NAMALWA (cell line): ENCODE measurements around the gene ABCA3.

ENCODE experiments used
- DNase-seq: peaks from one replicate; pipeline ENCODE4 v3.0.0-alpha.2; 2015; ENCODE audit warnings: low spot score

ABCA3 gene

DNA sequence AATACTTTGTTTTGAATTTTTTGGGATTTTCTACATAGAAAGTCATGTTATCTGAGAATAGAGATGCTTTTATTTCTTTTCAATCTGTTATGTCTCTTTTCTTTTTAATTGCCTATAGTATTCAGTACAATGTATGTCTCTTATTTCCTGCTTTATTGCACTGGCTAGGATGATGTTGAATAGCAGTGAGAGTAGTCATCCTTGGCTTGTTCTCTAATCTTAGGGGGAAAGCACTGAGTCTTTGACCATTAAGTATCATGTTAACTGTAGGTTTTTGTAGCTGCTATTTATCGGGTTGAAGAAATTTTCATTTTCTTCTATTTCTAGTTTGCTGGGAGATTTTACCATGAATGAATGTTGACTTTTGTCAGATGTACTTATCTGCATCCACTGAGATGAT lies 10.0 kb upstream of the ABCA3 start:
- DNase-seq = no peak

DNA sequence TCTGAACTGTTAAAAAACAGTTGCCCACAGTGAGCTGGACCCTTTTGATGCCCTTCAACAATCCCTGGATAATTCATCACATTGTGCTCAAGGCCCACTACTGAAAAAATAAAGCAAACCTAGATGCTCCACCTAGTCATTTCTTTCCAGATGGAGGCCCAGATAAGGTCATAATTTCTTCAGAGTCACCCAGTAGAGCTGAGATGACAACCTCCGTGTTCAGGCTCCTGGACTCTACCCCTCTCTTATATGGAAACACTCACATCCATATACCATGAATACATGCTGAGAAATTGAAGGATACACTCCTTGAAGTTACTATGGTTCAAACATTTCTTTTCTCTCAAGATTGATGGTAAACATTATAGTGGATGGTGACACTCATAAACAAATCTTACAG lies 2.7 kb upstream of the ABCA3 start:
- no peak for DNase-seq

DNA sequence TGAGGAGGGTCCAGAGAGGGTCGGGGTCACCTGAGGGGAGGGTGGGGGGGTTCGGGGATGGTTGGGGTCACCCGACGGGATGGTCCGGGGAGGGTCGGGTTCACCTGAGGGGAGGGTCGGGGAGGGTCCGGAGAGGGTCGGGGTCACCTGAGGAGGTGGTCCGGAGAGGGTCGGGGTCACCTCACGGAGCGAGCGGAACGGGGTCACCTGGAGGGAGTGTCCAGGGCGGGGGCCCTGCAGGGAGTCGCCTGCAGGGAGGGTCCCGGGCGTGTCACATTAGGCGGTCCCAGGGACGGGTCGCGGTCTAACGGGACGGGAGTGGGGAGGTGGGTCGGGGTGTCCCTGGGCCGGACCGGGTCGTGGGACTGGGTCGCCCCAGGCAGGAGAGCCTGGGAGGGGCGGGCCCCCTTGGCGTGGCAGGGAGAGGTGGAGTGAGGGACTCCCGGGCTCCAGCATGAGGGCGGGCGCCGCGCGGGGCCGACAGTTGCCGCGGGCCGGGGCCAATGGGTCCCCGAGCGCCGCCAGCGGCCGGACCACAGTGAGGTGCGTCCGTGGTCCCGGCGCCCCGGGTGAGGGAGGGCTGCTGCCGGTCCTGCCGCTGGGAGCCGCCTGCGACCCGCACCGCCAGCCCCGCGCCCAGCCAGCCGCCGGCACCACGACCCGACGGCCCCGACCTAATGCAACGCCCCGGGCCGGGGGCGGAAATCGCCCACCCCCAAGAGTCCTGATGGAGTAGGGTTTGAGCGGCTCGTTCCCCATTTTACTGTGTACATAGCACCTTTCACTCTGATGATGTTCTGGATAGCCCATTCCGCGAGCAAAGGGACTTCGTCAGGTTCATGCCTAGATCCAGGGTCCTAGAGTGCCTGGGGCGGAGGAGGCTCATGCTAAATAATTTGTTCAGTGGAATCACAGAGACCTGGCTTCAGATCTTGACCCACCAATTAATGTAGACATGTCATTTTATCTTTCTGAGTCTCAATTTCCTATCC lies 1.2 kb upstream of the ABCA3 start:
- DNase-seq = no peak

DNA sequence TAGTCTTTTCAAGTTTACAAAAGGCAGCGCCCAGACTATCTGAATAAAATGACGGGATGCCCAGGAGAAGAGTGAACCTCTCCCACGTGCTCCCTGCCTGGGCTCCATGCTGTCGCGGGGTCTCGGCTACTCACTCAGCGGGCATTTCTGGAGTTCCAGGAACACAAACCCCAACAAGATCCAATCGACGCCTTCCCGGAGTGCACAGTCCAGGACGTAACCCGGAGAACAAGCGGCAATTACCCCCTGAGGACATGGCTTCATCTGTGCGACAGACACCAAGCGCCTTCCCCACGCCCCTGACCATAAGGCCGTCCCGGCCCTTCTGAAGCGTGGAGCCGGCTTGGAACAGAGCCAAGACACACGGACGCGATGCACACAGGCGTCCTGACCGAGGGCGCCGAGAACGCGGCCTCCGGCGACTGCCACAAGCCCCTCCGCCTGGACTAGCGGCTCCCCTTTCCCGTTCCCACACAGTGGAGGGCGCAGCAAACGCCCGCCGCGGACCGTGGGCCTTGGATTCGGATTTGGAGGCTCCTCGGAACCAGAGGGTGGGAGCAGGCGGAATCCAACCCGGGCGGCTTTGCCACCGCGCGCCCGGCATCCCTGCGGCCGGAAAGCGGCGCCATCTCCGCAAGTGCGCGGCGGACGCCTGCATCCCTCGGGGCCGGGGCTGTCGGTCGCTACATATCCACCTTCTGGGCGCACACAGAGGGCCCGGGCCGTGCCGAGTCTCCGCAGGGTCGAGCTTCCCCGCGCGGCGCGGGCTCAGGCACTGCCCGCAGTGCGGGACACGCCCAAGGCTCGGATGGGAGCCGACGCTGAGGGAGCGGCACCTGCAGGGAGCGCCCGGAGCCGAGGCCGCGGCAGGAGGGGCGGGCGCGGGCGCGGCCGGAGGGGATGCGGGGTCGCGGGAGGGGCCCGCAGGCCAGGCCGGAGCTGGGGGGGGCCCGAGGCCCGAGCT lies 725 bp downstream of the ABCA3 start:
- peak; percentile 35 for DNase-seq

DNA sequence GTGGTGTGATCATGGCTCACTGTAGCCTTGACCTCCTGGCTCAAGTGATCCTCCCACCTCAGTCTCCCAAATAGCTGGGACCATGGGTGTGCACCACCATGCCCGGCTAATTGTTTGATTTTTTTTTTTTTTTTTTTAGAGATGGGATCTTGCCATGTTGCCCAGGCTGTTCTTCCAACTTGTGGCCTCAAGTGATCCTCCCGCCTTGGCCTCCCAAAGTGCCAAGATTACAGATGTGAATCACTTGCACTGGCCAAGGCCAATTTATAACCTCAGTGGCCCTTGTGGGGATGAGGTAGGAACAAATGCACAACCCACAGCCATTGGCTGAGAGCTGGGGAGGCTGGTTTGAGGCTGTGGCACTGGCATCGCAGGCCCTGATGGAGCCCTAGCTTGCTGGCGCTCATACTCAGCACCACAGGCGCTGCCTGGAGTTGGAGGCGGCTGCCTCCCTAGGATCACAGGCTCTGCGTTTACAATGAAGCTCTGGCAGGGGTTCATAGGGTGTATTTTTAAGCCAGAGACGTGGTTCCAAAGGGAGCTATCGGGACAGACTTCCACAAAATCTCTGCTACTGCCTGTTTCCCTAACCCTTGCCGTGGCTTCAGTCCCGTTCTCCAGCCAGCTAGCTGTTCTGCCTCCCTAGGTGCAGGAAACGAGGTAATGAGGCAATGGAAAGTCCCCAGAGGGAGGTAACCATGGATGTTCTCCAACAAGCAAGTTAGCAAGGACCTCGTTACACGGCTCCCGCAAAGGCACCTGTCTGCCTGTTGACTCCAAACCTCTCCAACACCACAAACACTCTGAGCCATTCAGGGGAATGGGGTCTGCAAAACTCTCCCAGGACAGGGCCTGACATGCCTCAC lies 2.9 kb downstream of the ABCA3 start:
- no peak for DNase-seq

DNA sequence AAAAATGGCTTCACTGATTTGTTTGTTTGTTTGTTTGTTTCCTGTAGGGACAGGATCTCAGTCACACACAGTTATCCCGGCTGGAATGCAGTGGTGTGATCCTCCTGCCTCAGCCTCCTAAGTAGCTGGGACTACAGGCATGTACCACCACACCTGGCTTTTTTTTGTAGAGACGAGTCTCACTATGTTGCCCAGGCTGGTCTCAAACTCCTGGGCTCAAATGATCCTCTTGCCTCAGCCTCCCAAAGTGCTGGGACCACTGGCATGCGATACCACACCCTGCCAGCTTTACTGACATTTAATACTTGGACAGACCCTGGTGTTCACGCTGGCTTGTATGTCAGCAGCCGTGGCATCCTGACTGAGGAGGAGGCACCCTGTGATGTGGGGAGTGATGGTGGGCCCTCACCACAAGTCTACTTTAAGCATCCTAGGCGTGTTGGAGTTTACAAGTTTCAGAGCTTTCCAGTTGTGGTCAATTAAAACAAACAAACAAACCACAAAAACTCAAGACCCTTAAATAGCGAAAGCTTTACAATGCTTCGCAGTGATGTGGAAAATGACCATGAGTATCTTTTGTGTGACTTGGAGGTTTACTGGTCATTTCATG lies 5.1 kb downstream of the ABCA3 start:
- DNase-seq = no peak

DNA sequence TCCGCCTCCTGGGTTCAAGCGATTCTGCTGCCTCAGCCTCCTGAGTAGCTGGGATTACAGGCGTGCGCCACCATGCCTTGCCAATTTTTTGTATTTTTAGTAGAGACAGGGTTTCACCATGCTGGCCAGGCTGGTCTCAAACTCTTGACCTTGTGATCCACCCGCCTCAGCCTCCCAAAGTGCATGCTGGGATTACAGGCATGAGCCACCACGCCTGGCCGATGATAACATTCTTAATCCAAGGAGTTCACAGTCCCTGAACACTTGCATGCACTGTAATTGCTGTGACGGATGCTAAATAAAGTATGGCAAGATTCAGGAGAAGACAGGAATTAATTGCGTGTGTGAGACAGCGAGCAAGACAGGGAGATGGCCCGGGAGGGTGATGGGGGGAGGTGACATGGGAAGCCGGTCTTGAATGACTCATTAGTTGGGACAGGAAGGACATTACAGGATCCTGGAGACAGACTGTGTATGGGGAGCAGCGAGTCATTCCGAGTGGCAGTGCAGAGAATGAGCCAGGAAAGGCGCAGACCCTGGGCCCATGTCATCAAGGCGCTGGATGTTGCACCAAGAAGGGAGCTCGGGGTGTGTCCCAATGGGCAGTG lies 6.7 kb downstream of the ABCA3 start:
- DNase-seq = no peak

DNA sequence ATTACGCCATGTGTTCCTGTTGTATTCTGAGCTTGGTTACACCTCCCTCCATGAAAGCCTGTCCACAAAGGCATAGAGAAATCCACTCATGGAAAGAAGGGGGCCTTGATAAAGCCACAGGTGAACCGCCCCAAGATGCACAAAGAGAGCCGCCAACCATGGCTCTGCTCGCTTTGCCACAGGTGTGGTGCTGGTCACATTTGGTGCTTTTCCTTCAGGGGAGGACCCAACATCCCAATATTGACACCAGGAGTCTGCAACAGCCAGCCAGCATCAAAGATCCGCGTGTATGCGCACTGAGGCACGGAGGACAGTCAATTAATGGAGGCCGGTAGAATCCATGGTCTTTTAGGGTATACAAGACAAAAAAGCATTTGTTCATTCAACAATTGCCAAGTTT lies 7.3 kb downstream of the ABCA3 start:
- DNase-seq = no peak

DNA sequence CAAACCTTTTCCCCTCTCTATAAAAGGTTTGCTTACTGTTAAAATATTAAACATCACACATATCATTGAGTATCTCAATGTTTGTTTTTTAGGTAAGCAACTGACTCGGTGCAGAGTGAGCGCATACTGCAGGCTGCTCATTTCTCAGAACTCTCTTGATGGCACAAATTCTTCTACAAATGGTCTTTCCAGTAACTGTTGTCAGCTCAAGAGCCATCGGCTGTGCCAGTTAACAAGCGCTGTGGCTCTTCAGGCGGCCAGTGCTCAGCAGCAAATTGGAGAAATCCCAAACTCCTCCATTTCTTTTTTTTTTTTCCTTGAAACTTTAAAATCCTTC lies 8.6 kb downstream of the ABCA3 start:
- no peak for DNase-seq

DNA sequence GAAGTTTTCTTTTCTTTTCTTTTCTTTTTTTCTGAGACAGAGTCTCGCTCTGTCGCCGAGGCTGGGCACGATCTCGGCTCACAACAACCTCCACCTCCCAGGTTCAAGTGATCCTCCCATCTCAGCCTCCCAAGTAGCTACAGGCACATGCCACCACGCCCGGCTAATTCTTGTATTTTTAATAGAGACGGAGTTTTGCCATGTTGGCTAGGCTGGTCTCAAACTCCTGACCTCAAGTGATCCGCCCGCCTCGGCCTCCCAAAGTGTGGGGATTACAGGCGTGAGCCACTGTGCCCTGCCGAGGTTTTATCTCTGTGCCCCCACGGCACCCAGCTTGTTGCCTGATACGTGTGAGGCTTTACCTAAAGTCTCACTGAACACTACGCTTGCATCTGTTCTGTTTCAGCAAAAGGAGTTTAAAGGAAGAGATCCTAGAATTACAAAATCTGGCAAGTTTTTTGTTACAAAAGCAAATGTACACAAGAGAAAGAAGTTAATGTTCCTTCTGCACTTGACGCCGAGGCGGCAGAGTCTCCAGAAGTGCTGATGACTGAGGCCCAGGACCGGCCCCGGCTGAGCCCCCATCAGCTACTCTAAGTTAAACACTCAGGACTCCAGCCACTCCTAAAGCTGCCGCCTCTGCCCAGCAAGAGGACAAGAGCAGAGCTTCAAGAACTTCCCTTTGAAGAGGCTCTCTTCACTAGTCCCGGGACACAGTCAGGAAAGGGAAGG lies 9.2 kb downstream of the ABCA3 start:
- no peak for DNase-seq

DNA sequence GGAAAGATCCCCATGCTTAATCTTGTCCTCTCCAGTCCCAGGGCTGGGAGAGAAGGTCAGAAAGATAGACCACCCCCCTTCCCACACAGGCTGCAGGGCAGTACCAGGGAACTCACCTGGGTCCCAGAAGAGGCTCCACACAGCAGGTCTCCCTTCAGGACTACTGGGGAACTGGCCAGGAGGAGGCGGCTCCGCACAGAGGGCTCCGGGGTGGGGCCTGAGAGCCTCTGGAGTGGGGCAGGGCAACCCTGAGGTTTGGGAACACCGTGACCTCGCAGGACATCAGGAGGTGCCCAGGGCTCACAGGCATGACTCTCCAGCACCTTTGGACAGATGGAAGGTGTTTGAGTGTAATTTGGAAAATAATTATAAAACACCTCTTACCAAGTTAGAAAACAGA lies 11.0 kb downstream of the ABCA3 start:
- no peak for DNase-seq

DNA sequence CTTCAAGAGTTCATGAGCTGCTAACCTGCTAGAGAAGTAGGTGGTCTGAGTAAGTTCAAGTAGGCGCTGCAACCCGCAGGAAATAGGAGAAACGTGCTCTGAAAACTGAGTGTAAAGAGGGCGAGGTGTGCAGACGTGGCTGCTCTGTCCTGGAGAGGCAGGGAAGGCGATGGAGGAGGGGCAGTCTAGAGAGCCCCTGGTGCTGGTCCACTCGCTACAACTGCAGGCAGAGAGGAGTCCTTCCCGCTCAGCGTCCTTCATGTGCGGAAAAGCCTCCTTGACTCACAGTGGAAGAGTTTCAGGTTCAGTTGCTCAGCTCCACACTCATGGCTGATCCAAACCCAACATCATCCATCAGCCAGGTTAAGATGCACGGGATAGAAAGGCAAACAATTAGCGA lies 12.1 kb downstream of the ABCA3 start:
- no peak for DNase-seq

DNA sequence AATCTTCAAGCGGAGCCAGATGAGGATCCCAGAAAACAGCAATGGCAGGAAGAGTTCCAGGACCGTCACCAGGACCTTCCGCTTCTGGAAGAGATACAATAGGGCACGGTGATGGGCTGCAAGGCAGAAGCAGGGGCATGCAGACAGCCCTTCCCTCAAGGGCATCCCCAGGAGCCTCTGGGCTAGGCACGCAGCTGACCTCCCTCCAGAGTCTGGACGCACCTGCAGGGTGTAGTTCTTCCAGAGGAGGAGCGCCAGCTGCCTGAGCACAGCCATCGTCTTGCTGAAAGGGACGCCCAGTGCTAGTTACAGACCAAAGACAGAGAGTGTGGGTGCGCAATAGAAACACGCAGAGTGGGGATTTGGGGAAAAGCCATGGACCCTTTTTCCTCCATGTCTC lies 14.3 kb downstream of the ABCA3 start:
- no peak for DNase-seq

DNA sequence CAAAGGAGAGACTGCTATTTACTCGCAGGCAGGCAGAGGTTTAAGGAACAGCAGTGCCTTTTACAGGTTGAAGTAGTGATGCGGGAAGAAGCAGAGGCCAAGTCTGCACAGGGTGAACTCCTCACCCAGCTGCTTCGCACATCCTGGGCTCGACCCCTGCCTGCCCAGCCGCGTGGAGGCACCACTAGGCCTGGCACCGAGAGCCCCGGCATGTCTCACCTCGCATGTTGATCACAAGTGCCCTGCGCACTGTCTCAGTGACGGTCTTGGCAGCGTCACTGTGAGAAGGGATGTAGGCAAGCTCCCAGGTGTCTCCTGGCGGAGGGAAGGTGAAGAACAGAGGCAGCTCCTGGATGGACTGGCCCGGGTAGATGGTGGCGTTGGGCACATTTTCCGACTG lies 14.7 kb downstream of the ABCA3 start:
- DNase-seq = no peak

DNA sequence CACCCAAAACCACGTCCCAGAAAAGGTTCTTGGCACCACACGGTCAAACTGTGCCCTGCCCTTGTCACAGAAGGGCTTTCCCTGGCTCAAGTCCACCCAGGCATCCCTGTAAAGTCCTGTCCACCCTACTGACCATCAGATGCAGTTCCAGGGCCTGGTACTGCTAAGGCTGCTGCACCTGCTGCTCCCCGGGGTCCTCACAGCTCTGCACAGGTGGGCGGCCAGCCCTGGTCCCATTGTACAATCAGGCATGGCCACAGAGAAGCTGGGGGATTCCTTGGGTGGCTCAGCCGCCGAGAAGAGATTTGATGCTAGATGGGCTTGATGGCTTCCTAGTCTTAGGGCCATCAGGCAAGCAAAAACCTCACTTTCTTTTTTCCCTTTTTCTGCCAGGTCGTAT lies 15.3 kb downstream of the ABCA3 start:
- no peak for DNase-seq

DNA sequence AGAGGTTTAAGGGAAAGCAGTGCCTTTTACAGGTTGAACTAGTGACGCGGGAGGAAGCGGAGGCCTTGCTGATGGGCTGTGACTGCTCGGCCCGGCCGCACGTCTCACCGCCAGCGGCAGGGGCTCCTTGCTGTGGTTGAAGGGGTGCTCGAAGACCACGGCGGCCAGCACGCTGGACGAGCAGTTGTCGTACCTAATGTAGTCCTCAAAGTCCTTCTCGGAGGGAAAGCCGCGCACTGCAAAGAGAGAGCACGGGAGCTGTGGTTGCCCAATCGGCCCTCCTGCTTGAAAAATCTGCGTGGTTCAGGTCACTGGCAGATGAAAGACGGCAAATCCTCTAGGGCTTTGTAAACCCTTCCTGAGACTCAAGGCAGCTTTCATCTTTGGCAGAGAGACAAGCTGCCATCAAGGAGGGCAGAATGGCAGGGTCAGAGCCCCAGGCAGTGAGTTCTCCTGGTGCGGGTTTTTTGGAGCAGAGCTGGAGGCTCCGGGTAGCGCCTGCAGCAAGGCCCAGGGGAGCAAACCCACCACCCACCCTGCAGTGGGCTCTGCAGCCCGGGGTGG lies 16.1 kb downstream of the ABCA3 start:
- no peak for DNase-seq

DNA sequence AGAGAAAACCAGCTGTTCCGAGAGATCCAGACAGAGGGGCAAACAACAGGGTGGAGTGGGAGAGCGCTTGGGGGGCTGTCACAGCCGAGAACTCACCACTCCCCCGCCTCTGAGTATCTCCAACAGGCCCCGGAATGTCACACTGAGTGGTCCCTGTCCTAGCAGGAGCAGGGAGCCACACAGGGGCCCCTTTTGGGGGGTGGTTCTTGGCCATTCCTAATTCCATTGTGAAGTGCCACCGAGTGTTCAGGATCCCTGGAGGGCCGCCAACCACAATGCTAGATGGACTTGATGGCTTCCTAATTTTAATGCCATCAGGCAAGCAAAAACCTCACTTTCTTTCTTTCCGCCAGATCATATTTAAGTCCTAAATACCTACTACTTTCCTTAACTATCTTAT lies 16.8 kb downstream of the ABCA3 start:
- no peak for DNase-seq

DNA sequence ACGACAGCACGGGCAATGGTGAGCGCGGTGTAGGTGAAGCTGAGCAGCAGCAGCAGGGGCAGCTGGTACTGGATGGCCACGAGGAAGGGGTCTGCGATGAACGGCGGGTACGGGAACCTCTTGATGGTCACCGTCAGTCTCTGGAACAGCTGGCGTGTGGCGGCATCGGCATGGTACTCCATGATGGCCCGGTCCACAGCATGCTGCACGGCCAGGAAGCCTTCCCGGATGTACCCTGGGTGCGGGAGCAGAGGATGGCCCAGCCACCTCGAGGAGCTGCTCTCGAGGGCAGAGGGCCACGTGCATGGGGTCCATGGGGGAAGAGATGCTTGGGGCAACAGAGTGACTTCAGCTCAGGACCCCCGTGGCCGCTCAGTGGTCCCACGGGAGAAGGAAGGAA lies 20.9 kb downstream of the ABCA3 start:
- no peak for DNase-seq

DNA sequence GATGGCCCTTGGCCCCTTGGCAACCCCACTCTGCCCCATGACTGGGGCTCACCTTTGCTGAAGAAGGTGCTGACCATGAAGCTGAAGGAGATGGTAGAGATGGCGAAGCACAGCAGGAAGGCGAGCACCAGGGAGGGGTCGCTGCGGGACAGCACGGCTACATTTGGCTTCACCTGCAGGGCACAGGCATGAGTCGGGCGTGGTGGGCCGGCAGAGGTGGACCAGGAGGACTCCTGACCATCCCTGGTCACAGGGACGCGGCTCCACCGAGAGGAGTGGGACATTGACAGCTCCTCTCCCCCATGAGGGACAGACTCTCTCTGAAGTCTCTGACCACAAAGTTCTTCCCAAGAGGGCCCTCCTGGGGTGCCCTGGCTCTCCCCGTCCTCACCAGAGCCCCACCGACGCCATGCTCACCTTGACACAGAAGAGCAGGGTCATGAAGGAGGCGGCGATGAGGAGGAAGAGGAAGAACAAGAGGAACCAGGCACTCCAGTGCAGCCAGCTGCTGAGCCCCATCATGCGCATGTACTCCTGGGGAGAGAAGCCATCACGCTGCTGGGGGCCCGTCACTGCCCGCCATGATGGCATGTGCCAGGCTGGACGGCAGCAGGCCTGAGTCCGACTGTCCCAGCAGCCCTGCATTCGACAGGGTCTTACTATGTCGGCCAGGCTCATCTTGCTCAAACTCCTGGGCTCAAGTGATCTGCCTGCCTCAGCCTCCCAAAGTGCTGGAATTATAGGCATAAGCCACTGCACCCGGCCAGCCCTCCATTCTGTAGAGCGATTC lies 23.1 kb downstream of the ABCA3 start:
- no peak for DNase-seq
